Fibroblast of mammary gland (primary cell): ENCODE measurements around the gene COQ10B.

Source experiments
- DNase-seq: peaks from one replicate; pipeline ENCODE4 v3.0.0-alpha.2; 2010; ENCODE audit warnings: low read depth
- H3K4me3 ChIP-seq: 2 replicates; pipeline ENCODE4 v1.5.1; 2011; ENCODE audit warnings: low read depth, mild to moderate bottlenecking, low read length, moderate library complexity; ENCODE audit not compliant: control insufficient read depth
- TF ChIP-seq, protein P1 (sequence below): conservative IDR thresholded peaks from 2 replicates; pipeline ENCODE4 v1.5.1; 2011; ENCODE audit warnings: low read depth, low read length, inconsistent platforms; ENCODE audit not compliant: control insufficient read depth, insufficient read depth

The COQ10B gene

GRCh38 chr2:197495433-197496134 is 42.2 kb downstream of the COQ10B start:
- H3K4me3 ChIP-seq = no peak overlapping the region
- TF ChIP-seq, protein P1, sequence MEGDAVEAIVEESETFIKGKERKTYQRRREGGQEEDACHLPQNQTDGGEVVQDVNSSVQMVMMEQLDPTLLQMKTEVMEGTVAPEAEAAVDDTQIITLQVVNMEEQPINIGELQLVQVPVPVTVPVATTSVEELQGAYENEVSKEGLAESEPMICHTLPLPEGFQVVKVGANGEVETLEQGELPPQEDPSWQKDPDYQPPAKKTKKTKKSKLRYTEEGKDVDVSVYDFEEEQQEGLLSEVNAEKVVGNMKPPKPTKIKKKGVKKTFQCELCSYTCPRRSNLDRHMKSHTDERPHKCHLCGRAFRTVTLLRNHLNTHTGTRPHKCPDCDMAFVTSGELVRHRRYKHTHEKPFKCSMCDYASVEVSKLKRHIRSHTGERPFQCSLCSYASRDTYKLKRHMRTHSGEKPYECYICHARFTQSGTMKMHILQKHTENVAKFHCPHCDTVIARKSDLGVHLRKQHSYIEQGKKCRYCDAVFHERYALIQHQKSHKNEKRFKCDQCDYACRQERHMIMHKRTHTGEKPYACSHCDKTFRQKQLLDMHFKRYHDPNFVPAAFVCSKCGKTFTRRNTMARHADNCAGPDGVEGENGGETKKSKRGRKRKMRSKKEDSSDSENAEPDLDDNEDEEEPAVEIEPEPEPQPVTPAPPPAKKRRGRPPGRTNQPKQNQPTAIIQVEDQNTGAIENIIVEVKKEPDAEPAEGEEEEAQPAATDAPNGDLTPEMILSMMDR = no peak
- DNase-seq = no peak

GRCh38 chr2:197496695-197497094 is 43.3 kb downstream of the COQ10B start:
- TF ChIP-seq, protein P1 = no peak
- no peak overlapping the region for H3K4me3 ChIP-seq
- no peak for DNase-seq

GRCh38 chr2:197497326-197497725 is 44.0 kb downstream of the COQ10B start:
- DNase-seq = no peak
- H3K4me3 ChIP-seq = peak overlapping the region; percentile 79
- TF ChIP-seq, protein P1 = no peak

GRCh38 chr2:197498235-197498936 is 45.0 kb downstream of the COQ10B start:
- H3K4me3 ChIP-seq = peak overlapping the region; percentile 79

DNA sequence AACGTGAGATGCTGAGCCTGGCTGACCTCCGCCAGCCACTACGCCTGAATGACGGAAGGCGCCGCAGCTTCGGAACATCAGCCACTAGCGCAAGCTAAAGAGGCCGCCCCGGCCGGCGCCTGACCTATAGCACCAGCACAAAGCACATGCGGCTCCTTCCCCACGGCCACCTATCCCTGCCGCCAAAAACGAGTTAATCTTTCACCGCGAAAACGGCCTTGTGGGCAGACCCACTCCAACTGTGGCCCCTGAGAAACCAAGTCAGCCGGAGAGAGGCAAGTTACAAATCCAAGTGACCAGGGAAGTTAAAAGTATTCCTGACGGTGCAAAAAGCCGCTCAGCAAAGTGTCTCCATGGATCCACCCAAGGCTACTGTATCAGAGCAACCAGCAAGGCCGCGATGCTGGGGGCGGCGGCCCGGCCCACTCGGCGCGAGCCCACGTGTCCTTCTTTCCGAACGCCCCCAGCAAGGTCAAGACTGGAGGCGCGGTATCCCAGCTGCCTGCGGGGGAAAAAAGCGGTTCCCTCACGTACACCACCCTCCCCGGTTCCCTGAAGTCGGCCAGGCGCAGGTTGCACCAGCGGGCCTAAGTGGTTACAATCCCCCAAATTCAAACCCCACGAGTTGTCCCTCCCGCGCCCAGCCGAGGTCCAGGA is 45.7 kb downstream of the COQ10B start:
- TF ChIP-seq, protein P1 = no peak
- DNase-seq = peak; percentile 42
- H3K4me3 ChIP-seq = peak overlapping the region; percentile 79

More at GRCh38 chr2:197498235-197498936, 45.0 kb downstream of the COQ10B start:
- TF ChIP-seq, protein P1 = no peak
- no peak for DNase-seq

DNA sequence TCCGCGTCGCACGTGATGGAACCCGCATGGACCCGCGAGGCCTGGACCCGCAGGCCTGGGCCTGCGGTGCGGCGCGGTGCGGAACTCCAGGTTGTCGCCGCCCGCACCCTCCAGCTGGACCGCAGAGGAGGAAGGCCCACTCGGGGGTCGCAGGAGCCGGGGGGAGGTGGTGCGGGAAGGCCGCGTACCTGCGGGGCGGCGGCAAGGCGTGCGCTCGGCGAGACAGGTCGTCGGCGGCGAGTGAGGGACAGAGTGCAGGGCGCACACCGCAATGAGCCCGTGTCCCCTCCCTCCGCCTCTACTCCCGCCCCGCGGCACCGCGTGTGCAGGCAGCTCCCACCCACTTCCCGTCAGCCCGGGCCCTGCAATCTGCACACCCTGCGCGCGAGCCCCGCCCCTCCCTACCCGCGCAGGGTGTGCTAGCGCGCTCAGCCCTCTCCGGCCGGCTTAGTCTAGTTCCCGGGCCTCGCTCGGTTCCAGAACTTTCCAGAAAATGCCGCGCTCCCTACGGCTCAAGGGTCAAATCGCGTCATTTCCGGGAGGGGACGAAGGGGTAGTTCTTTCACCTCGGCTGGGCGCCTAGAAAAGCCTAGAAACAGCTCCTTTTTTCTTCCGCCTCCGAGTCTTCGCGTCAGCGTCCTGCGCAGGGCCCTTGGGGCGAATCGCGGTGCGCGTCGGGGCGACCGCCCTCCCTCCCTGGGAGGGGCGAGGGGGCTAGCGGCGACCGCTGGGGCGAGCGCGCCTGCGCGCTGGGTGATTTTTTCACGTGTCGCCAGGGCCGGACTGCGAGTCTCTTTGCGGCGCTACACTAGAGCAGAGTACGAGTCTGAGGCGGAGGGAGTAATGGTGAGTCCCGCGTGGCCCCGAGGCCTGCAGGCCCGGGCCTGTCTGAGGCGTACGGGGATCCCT is 46.5 kb downstream of the COQ10B start, which contains the start of the genes HSPD1 and HSPE1:
HSPD1 (minus strand) TSS at position 247 of the 909 bp plus-strand sequence. CDS start 992 bp downstream, outside the sequence.
HSPE1 (plus strand) TSS at position 786 of the 909 bp plus-strand sequence; CDS start at position 844, 58 bp downstream.
- peak within 1 kb of the TSS; percentile 79 for H3K4me3 ChIP-seq
- TF ChIP-seq, protein P1 = no peak
- DNase-seq = peak; percentile 99
